ENCODE results near the gene ABCA2. TPM values are rescaled to one million over a fixed set of nuclear protein-coding genes. Genes with fewer than 3 reads are reported as not detected.
A peak's percentile ranks its signal among the peaks of the same experiment; 100 is the strongest.

Gene ABCA2
- total RNA-seq, 1 experiment from 2014 or later = 22.4 TPM

DNA sequence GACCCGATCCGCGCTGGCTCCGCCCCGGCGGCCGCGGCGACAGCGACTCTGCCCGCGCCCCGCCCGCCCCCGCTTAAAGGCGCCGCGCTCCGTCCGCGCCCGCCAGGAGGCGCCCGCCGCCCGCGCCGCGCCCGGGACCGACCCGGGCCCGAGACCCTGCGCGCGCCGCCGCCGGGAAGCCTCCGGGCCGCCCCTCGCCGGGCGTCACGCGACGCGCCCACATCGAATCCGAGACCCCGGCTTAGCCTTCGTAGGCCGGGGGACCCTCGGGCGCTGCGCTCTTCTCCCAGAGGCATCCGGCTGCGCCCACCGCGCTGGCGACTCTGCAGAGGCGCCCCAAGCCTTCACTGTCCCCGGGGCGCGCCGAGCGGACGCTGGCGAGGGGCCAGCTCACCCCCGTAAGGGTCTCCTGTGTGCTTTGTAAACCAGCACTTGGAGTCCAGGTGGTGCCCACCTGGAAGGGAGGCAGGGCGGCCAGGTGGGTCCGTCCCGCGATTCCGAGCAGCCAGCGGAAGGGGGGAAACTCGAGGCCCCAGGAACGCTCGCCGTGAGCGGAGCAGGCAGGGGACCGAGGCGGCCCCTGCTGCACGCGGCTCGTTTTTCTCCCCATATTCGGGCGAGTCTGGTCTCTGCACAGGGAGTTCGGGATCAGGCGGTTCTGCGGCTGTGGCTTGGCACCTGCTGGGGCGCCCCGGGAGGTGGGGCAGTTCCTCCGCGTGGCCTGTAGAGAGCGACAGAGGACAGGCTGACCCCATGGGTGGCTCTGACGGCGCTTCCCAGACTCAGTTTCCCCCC, 423 bp upstream of the ABCA2 start:
- Histone ChIP-seq H3K23me2 (ENCODE audit: insufficient read length, low read depth, low read length, poor library complexity, severe bottlenecking) (peaks cover 9% of the 10 kb centered on the region), H3K79me2 (ENCODE audit: insufficient read depth, low read length) (no peaks in the 10 kb centered on the region), H3K79me1 (ENCODE audit: insufficient read depth, low read depth, low read length, poor library complexity, severe bottlenecking) (no peaks in the 10 kb centered on the region), H3K9ac (ENCODE audit: extremely low read depth, insufficient read length, low read length) (no peak overlapping the region), H3K18ac (ENCODE audit: insufficient read length, low read depth, low read length) (no peak overlapping the region), H4K91ac (ENCODE audit: insufficient read length, low read depth, low read length) (no peak overlapping the region), H3K23ac (ENCODE audit: insufficient read length, low read depth, low read length) (no peak overlapping the region), H3K27ac (ENCODE audit: insufficient read length, low read depth, low read length) (no peak overlapping the region), H2BK120ac (ENCODE audit: low read depth, low read length, poor library complexity, severe bottlenecking) (no peak overlapping the region), H4K5ac (ENCODE audit: insufficient read length, low read depth, low read length) (no peak overlapping the region), H3K27me3 (ENCODE audit: insufficient read depth, low read length) (no peaks in the 10 kb centered on the region), H3K56ac (ENCODE audit: insufficient read length, low read depth, low read length) (no peak overlapping the region), H3K4ac (ENCODE audit: low read depth, low read length) (no peak overlapping the region), H2BK5ac (ENCODE audit: insufficient read length, low read length) (no peak overlapping the region), H2AK5ac (ENCODE audit: insufficient read length, low read length) (no peak overlapping the region), H3K14ac (ENCODE audit: insufficient read depth, low read length) (no peak overlapping the region), H2BK15ac (ENCODE audit: low read depth, low read length) (no peak overlapping the region), H3T11ph (ENCODE audit: low read length) (no peak overlapping the region), H4K20me1 (ENCODE audit: control insufficient read depth, insufficient read depth, insufficient read length) (peaks cover 2% of the 10 kb centered on the region), H2BK12ac (ENCODE audit: insufficient read length, low read depth, low read length) (no peak overlapping the region), H2BK20ac (ENCODE audit: low read depth, low read length, poor library complexity, severe bottlenecking) (no peak overlapping the region), H3K4me1 (ENCODE audit: insufficient read depth, low read length) (no peaks in the 10 kb centered on the region), H4K8ac (replicated peaks; ENCODE audit: insufficient read length, low read depth, low read length) (no peak overlapping the region), H3K9me3 (ENCODE audit: control insufficient read depth, low read depth, low read length) (no peaks in the 10 kb centered on the region), H2AFZ (ENCODE audit: low read length) (no peak overlapping the region), H3K4me2 (ENCODE audit: insufficient read depth, insufficient read length, low read length) (peak overlapping the region; percentile 36)
- no CpG with 5 or more reads among the region's 98 CpGs for WGBS (ENCODE audit: extremely low coverage, insufficient read length, low lambda C conversion rate)
- Mint-ChIP-seq H3K27me3 (ENCODE audit: low read depth) (peaks cover 30% of the 10 kb centered on the region), H3K27ac (no peak overlapping the region), H3K36me3 (ENCODE audit: insufficient read depth in 1 of 3, low read depth in 3 of 3) (no peaks in the 10 kb centered on the region), H3K4me1 (peaks cover 0 to 8% of the 10 kb centered on the region in 2 experiments; a peak in 2 of 4 replicates), H3K9me3 (no peaks in the 10 kb centered on the region), H3K4me3 (peak overlapping the region; percentile 45 to 74)
- TF ChIP-seq, protein P1, sequence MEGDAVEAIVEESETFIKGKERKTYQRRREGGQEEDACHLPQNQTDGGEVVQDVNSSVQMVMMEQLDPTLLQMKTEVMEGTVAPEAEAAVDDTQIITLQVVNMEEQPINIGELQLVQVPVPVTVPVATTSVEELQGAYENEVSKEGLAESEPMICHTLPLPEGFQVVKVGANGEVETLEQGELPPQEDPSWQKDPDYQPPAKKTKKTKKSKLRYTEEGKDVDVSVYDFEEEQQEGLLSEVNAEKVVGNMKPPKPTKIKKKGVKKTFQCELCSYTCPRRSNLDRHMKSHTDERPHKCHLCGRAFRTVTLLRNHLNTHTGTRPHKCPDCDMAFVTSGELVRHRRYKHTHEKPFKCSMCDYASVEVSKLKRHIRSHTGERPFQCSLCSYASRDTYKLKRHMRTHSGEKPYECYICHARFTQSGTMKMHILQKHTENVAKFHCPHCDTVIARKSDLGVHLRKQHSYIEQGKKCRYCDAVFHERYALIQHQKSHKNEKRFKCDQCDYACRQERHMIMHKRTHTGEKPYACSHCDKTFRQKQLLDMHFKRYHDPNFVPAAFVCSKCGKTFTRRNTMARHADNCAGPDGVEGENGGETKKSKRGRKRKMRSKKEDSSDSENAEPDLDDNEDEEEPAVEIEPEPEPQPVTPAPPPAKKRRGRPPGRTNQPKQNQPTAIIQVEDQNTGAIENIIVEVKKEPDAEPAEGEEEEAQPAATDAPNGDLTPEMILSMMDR (conservative IDR thresholded peaks at IDR 0.05) = no peak; the same call in 2 of the 3 replicates
- peak; percentile 55 for DNase-seq

All from H9 (cell line).